Thoracic aorta (tissue), 2 donors: Measurements from ENCODE around the gene IRGQ. TPM values are rescaled to one million over a fixed set of nuclear protein-coding genes. Genes with fewer than 3 reads are reported as not detected.

Experiments used
- ATAC-seq: fragments of 150-250 bp; one replicate; pipeline ENCODE4 v1.8.0; 2017; ENCODE audit warnings: low read depth; ENCODE audit not compliant: insufficient number of reproducible peaks, low FRiP score
- DNase-seq: peaks from one replicate; pipeline ENCODE4 v3.0.0-alpha.2; 2020; ENCODE audit warnings: low spot score
- H3K27ac ChIP-seq, 2 donors: fragments of 200-600 bp; sonication (generic); 1 replicate in 1 of 2; 2 replicates in 1 of 2; pipeline ENCODE4 v1.5.1; 2016; ENCODE audit warnings: mild to moderate bottlenecking in 2 of 2, moderate library complexity in 2 of 2
- H3K27me3 ChIP-seq: fragments of 200-600 bp; sonication (generic); replicated peaks from 2 replicates; pipeline ENCODE4 v1.6.0; 2016; ENCODE audit warnings: mild to moderate bottlenecking; ENCODE audit not compliant: insufficient read depth
- H3K36me3 ChIP-seq: fragments of 200-600 bp; sonication (generic); one replicate; pipeline ENCODE4 v1.5.1; 2016
- H3K4me1 ChIP-seq, 2 donors: fragments of 200-600 bp; sonication (generic); 1 replicate in 1 of 2; 2 replicates in 1 of 2; pipeline versions ENCODE4 v1.5.1 to v1.6.0; 2016; ENCODE audit warnings: low read depth in 2 of 2, mild to moderate bottlenecking in 1 of 2; ENCODE audit not compliant: control insufficient read depth in 1 of 2
- H3K4me3 ChIP-seq: fragments of 200-600 bp; sonication (generic); 2 replicates; pipeline ENCODE4 v1.5.1; 2016; ENCODE audit warnings: mild to moderate bottlenecking
- H3K9me3 ChIP-seq: fragments of 200-600 bp; sonication (generic); 2 replicates; pipeline ENCODE4 v1.5.1; 2016
- CTCF ChIP-seq: fragments of 200-600 bp; sonication (generic); IDR thresholded peaks from one replicate; pipeline ENCODE4 v1.5.1; 2019; ENCODE audit warnings: antibody characterized with exemption
- total RNA-seq, 2 donors: library from RNA; depleted of rRNA; stranded (reverse); fragments of >200 nt; gene quantifications; one replicate each; pipeline versions ENCODE4 v1.1.0 to v1.2.3, GENCODE V29; 2016

IRGQ gene
- total RNA-seq, 2 donors from 2014 or later, result 24.4 to 37.2 TPM

GRCh38 chr19:43564800-43565199 lies 31.1 kb downstream of the IRGQ start:
- DNase-seq (no peak), ATAC-seq (no peak)
- Histone ChIP-seq H3K27ac (no peak overlapping the region), H3K4me3 (no peak overlapping the region), H3K36me3 (peaks cover 6% of the 10 kb centered on the region), H3K27me3 (no peaks in the 10 kb centered on the region), H3K4me1 (peaks cover 6 to 21% of the 10 kb centered on the region in 2 donors), H3K9me3 (no peaks in the 10 kb centered on the region)
- no peak for TF ChIP-seq CTCF

- ATAC-seq (no peak), DNase-seq (no peak)
- Histone ChIP-seq H3K27me3 (no peaks in the 10 kb centered on the region), H3K36me3 (peaks cover 9% of the 10 kb centered on the region), H3K4me1 (peaks cover 6 to 21% of the 10 kb centered on the region in 2 donors), H3K4me3 (no peak overlapping the region), H3K27ac (peak overlapping the region in 1 of 2 donors; percentile 73), H3K9me3 (no peaks in the 10 kb centered on the region)
- no peak for TF ChIP-seq CTCF
These were observed 32.0 kb downstream of the IRGQ start for GRCh38 chr19:43563816-43564457.

GRCh38 chr19:43562698-43563241 lies 33.2 kb downstream of the IRGQ start:
- Histone ChIP-seq H3K9me3 (no peaks in the 10 kb centered on the region), H3K36me3 (peaks cover 12% of the 10 kb centered on the region), H3K4me3 (no peak overlapping the region), H3K27ac (peak overlapping the region; percentile 58 to 73), H3K4me1 (peaks cover 6 to 21% of the 10 kb centered on the region in 2 donors), H3K27me3 (no peaks in the 10 kb centered on the region)
- peak; percentile 77 for ATAC-seq
- peak; percentile 14 for DNase-seq
- no peak for TF ChIP-seq CTCF

GRCh38 chr19:43562226-43562697 lies 33.7 kb downstream of the IRGQ start:
- no peak for TF ChIP-seq CTCF
- peaks cover 6 to 21% of the 10 kb centered on the region in 2 donors for H3K4me1 ChIP-seq
- no peak for DNase-seq
- no peaks in the 10 kb centered on the region for H3K27me3 ChIP-seq
- H3K36me3 ChIP-seq, result peaks cover 14% of the 10 kb centered on the region
- H3K4me3 ChIP-seq, result no peak overlapping the region
- H3K9me3 ChIP-seq, result no peaks in the 10 kb centered on the region
- peak overlapping the region; percentile 58 to 73 for H3K27ac ChIP-seq
- no peak for ATAC-seq

GRCh38 chr19:43561139-43561970 lies 34.6 kb downstream of the IRGQ start:
- DNase-seq, result no peak
- Histone ChIP-seq H3K27me3 (no peaks in the 10 kb centered on the region), H3K27ac (no peak overlapping the region), H3K9me3 (no peaks in the 10 kb centered on the region), H3K4me3 (no peak overlapping the region), H3K4me1 (peaks cover 6 to 21% of the 10 kb centered on the region in 2 donors), H3K36me3 (peaks cover 18% of the 10 kb centered on the region)
- ATAC-seq, result no peak
- no peak for TF ChIP-seq CTCF
